Fibroblast of lung (primary cell): ENCODE measurements around the gene DNAH10.

ENCODE experiments used
- EZH2 ChIP-seq: IDR thresholded peaks from 2 replicates; pipeline ENCODE4 v1.5.1; 2012; ENCODE audit warnings: low read length, control low read depth, mild to moderate bottlenecking; ENCODE audit errors: missing control alignments
- TF ChIP-seq, protein P1 (sequence below), 2 donors: IDR thresholded peaks in 1 of 2; conservative IDR thresholded peaks in 1 of 2; 1 replicate in 1 of 2; 2 replicates in 1 of 2; pipeline ENCODE4 v1.5.1; 2011 to 2012; ENCODE audit warnings: low read length in 2 of 2, control low read depth in 1 of 2, inconsistent platforms in 1 of 2, low read depth in 1 of 2, mild to moderate bottlenecking in 1 of 2

- TF ChIP-seq, protein P1, sequence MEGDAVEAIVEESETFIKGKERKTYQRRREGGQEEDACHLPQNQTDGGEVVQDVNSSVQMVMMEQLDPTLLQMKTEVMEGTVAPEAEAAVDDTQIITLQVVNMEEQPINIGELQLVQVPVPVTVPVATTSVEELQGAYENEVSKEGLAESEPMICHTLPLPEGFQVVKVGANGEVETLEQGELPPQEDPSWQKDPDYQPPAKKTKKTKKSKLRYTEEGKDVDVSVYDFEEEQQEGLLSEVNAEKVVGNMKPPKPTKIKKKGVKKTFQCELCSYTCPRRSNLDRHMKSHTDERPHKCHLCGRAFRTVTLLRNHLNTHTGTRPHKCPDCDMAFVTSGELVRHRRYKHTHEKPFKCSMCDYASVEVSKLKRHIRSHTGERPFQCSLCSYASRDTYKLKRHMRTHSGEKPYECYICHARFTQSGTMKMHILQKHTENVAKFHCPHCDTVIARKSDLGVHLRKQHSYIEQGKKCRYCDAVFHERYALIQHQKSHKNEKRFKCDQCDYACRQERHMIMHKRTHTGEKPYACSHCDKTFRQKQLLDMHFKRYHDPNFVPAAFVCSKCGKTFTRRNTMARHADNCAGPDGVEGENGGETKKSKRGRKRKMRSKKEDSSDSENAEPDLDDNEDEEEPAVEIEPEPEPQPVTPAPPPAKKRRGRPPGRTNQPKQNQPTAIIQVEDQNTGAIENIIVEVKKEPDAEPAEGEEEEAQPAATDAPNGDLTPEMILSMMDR (conservative IDR thresholded peaks at IDR 0.05 in 1 of 2, IDR thresholded peaks at IDR 0.05 in 1 of 2; ENCODE audit: low read depth in 1 of 2, low read length in 2 of 2), result no peak
- no peak for TF ChIP-seq EZH2
These were observed 217.5 kb downstream of the DNAH10 start for GRCh38 chr12:123979566-123979965.
